CD14-positive monocyte (primary cell): Measurements from ENCODE around the gene PIM3. TPM values are rescaled to one million over a fixed set of nuclear protein-coding genes. Genes with fewer than 3 reads are reported as not detected.

Experiments used
- DNase-seq, 3 donors: peaks; one replicate each; pipeline ENCODE4 v3.0.0-alpha.2; 2011 to 2022
- H2AFZ ChIP-seq: 2 replicates; pipeline ENCODE4 v1.6.0; 2012; ENCODE audit warnings: mild to moderate bottlenecking, low read depth, low read length, inconsistent platforms; ENCODE audit not compliant: insufficient read depth, poor library complexity, severe bottlenecking
- H3K27ac ChIP-seq, 2 donors: 1 replicate in 1 of 2; 2 replicates in 1 of 2; pipeline ENCODE4 v1.5.1; 2012 to 2013; ENCODE audit warnings: low read length in 2 of 2, control low read depth in 1 of 2, inconsistent platforms in 1 of 2, low read depth in 1 of 2, mild to moderate bottlenecking in 1 of 2
- H3K27me3 ChIP-seq, 2 donors: one replicate each; pipeline versions ENCODE4 v1.6.0 to v1.6.1; 2011 to 2013; ENCODE audit warnings: low read length in 2 of 2; ENCODE audit not compliant: control insufficient read depth in 2 of 2, insufficient read depth in 2 of 2
- H3K36me3 ChIP-seq, 2 donors: replicated peaks in 1 of 2; 1 replicate in 1 of 2; 2 replicates in 1 of 2; pipeline versions ENCODE4 v1.5.1 to v1.6.1; 2012 to 2013; ENCODE audit warnings: low read length in 2 of 2, control low read depth in 1 of 2, inconsistent platforms in 1 of 2, mild to moderate bottlenecking in 1 of 2; ENCODE audit not compliant: insufficient read depth in 2 of 2, control insufficient read depth in 1 of 2
- H3K4me1 ChIP-seq, 2 donors: 1 replicate in 1 of 2; 2 replicates in 1 of 2; pipeline versions ENCODE4 v1.5.1 to v1.6.1; 2012 to 2013; ENCODE audit warnings: low read length in 2 of 2, control low read depth in 1 of 2, inconsistent platforms in 1 of 2, mild to moderate bottlenecking in 1 of 2, moderate library complexity in 1 of 2; ENCODE audit not compliant: insufficient read depth in 2 of 2, control insufficient read depth in 1 of 2
- H3K4me2 ChIP-seq: replicated peaks from 2 replicates; pipeline ENCODE3; 2012; ENCODE audit warnings: low read length, moderate library complexity, mild to moderate bottlenecking; ENCODE audit not compliant: poor library complexity, severe bottlenecking; ENCODE audit errors: extremely low read depth
- H3K4me3 ChIP-seq, 3 experiments: fragments of 200-600 bp in 1 of 3; sonication (generic) in 1 of 3; replicated peaks in 1 of 3; 1 replicate in 2 of 3; 2 replicates in 1 of 3; pipeline ENCODE4 v1.5.1; 2011 to 2013; ENCODE audit warnings: low read length in 3 of 3, mild to moderate bottlenecking in 3 of 3, control low read depth in 2 of 3, low read depth in 2 of 3, inconsistent platforms in 1 of 3, moderate library complexity in 1 of 3
- H3K79me2 ChIP-seq: 2 replicates; pipeline ENCODE4 v1.6.0; 2012; ENCODE audit warnings: mild to moderate bottlenecking, control low read depth, inconsistent platforms, low read length, moderate library complexity; ENCODE audit not compliant: insufficient read depth
- H3K9ac ChIP-seq: 2 replicates; pipeline ENCODE4 v1.6.0; 2017; ENCODE audit warnings: low read length, mild to moderate bottlenecking; ENCODE audit not compliant: insufficient read depth, poor library complexity, severe bottlenecking
- H3K9me3 ChIP-seq, 2 donors: replicated peaks in 1 of 2; 1 replicate in 1 of 2; 2 replicates in 1 of 2; pipeline versions ENCODE4 v1.5.1 to v1.6.1; 2012 to 2013; ENCODE audit warnings: low read length in 2 of 2, control low read depth in 1 of 2; ENCODE audit not compliant: control insufficient read depth in 1 of 2, insufficient read depth in 1 of 2
- H4K20me1 ChIP-seq: 2 replicates; pipeline ENCODE4 v1.6.0; 2012; ENCODE audit warnings: mild to moderate bottlenecking, low read length, control low read depth, moderate library complexity; ENCODE audit not compliant: insufficient read depth
- H3K27ac Mint-ChIP-seq, 7 donors: one replicate each; pipeline ENCODE4 v1.8.0; 2020; ENCODE audit warnings: mild to moderate bottlenecking in 7 of 7, mixed read lengths in 7 of 7, moderate library complexity in 6 of 7, inconsistent platforms in 2 of 7
- H3K27me3 Mint-ChIP-seq, 3 donors: one replicate each; pipeline ENCODE4 v1.8.0; 2021 to 2022; ENCODE audit warnings: low read depth in 3 of 3, mild to moderate bottlenecking in 3 of 3, mixed read lengths in 3 of 3, moderate library complexity in 3 of 3, inconsistent platforms in 1 of 3
- H3K36me3 Mint-ChIP-seq, 2 donors: one replicate each; pipeline ENCODE4 v1.8.0; 2020; ENCODE audit warnings: mixed read lengths in 2 of 2, inconsistent platforms in 1 of 2, mild to moderate bottlenecking in 1 of 2
- H3K4me1 Mint-ChIP-seq: one replicate; pipeline ENCODE4 v1.8.0; 2020; ENCODE audit warnings: mild to moderate bottlenecking, mixed read lengths
- H3K4me3 Mint-ChIP-seq, 2 donors: one replicate each; pipeline ENCODE4 v1.8.0; 2020; ENCODE audit warnings: mild to moderate bottlenecking in 2 of 2, mixed read lengths in 2 of 2, moderate library complexity in 1 of 2
- H3K9me3 Mint-ChIP-seq, 7 donors: one replicate each; pipeline ENCODE4 v1.8.0; 2020 to 2022; ENCODE audit warnings: mixed read lengths in 7 of 7, mild to moderate bottlenecking in 6 of 7, moderate library complexity in 6 of 7, inconsistent platforms in 2 of 7
- CTCF ChIP-seq: fragments of 200-600 bp; IDR thresholded peaks from one replicate; pipeline ENCODE4 v1.8.0; 2022; ENCODE audit warnings: antibody characterized with exemption, mild to moderate bottlenecking
- WGBS: methylation state at CpG from one replicate; pipeline ENCODE4 v1.1.5; 2013; ENCODE audit warnings: missing lambda C conversion rate; ENCODE audit not compliant: insufficient coverage; 5-methylcytosine and 5-hydroxymethylcytosine counted together
- intact Hi-C, 2 donors: fragments of 100-400 bp; cut with micrococcal nuclease; formaldehyde crosslinking; loops; one replicate each; pipeline versions ENCODE4 v1.15.0 to v1.15.1; 2023
- polyA plus RNA-seq, 3 donors: library from polyadenylated mRNA; depleted of rRNA in 1 of 3; unstranded in 2 of 3; stranded (reverse) in 1 of 3; fragments of 300-500 nt in 2 of 3; fragments of >200 nt in 1 of 3; fragmentation: Illumina TruSeq in 2 of 3; gene quantifications; 1 replicate in 2 of 3; 2 replicates in 1 of 3; pipeline ENCODE4 v1.2.3, GENCODE V29; 2012 to 2021

The PIM3 gene
- polyA plus RNA-seq, 3 donors: 38.8 to 135 (median 40.4) TPM

- DNase-seq: no peak
- Histone ChIP-seq H3K79me2 (peaks cover 21% of the 10 kb centered on the region), H3K36me3 (peaks cover 2 to 19% of the 10 kb centered on the region in 2 donors), H2AFZ (peak overlapping the region; percentile 80), H3K9ac (peak overlapping the region; percentile 91), H3K27me3 (no peaks in the 10 kb centered on the region), H3K4me1 (peaks cover 20 to 23% of the 10 kb centered on the region in 2 donors), H3K27ac (peak overlapping the region in 1 of 2 donors; percentile 75), H4K20me1 (no peaks in the 10 kb centered on the region), H3K4me2 (peak overlapping the region; percentile 93), H3K9me3 (no peaks in the 10 kb centered on the region), H3K4me3 (peak overlapping the region; percentile 53 to 87 (median 55))
- no peaks in the 10 kb centered on the region for H3K9me3 Mint-ChIP-seq
- peaks cover 0 to 2% (median 0%) of the 10 kb centered on the region in 3 donors for H3K27me3 Mint-ChIP-seq
- H3K4me1 Mint-ChIP-seq: peaks cover 23% of the 10 kb centered on the region
- peaks cover 24 to 32% of the 10 kb centered on the region in 2 donors for H3K36me3 Mint-ChIP-seq
- intact Hi-C loops: loop anchor here in 1 of 2 donors (2.0 kb wide), 1 partner anchor 70 kb away; no protein-coding TSS in a partner anchor
- WGBS: 47% methylated on average over 43 of the region's 47 CpGs
- TF ChIP-seq CTCF: no peak
- peak overlapping the region; percentile 72 to 73 for H3K4me3 Mint-ChIP-seq
- H3K27ac Mint-ChIP-seq: peak overlapping the region in 3 of 7 donors; percentile 50 to 76 (median 61)
Observed at GRCh38 chr22:49918911-49919881, 41.4 kb upstream of the PIM3 start.

DNA sequence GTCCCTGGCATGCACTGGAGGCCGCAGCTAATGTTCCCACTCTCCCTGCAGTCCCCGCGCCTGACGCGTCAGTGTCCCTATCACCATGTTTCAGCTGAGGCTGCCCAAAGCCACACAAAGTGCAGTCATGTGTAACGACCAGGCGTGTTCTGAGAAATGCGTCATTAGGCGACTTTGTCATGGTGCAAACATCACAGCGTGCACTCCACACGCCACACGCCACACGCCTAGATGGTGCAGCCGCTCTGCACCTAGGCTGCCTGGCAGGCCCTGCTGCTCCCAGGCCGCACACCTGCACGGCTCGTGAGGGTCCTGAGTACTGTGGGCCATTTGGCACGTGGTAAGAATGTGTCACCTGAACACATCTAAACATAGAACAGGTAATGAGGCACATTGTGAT, 39.7 kb upstream of the PIM3 start:
- Histone ChIP-seq H3K4me3 (no peak overlapping the region), H3K9ac (no peak overlapping the region), H3K27ac (no peak overlapping the region), H3K27me3 (no peaks in the 10 kb centered on the region), H3K9me3 (no peaks in the 10 kb centered on the region), H3K36me3 (peaks cover 2 to 19% of the 10 kb centered on the region in 2 donors), H3K4me1 (peaks cover 29 to 31% of the 10 kb centered on the region in 2 donors), H4K20me1 (no peaks in the 10 kb centered on the region), H2AFZ (no peak overlapping the region), H3K79me2 (peaks cover 21% of the 10 kb centered on the region), H3K4me2 (no peak overlapping the region)
- no peak for DNase-seq
- Mint-ChIP-seq H3K4me1 (peaks cover 32% of the 10 kb centered on the region), H3K9me3 (no peaks in the 10 kb centered on the region), H3K27ac (no peak overlapping the region), H3K27me3 (peaks cover 0 to 4% (median 0%) of the 10 kb centered on the region in 3 donors), H3K4me3 (no peak overlapping the region), H3K36me3 (peaks cover 26 to 34% of the 10 kb centered on the region in 2 donors)
- intact Hi-C loops: loop anchor here in 1 of 2 donors (10.0 kb wide), 1 partner anchor 284 kb away; the partner anchor contains the start of gene SELENOO
- WGBS: 98% methylated on average over 14 of the region's 18 CpGs
- no peak for TF ChIP-seq CTCF
